ENCODE data around the gene CBFA2T3.

CBFA2T3 gene

DNA sequence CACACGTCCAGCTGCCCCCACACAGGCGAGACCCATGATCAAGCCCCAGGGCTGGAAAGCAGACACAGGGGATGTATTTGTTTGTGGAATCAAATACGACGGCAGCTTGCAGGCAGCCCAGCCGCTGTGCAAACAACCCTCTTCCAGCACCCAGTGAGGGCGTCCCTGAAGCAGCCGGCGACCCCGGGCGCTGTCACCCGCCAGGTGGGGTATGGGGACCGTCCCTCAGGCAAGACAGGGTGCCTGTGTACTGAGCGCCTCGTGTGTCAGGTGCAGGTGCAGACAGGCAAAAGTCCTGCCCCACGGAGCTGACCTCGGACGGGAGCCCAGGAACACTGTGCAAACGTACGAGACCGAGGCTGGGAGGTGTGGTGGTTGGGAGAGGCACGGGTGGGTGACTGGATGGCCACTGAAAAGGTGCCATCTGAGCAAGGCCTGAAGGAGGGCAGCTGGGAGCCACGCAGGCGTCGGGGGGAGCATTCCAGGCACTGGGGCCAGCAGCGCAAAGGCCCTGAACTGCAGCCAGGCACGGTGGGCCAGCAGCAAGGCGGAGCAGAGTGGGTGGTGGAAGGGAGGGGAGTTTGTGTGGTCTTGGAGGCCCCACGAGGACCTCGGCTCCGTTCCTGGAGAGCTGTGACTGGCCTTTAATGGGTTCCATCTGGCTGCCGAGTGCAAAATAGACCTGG is 48.5 kb downstream of the CBFA2T3 start:
- no peak overlapping the region for H3K27ac Mint-ChIP-seq
- H3K4me3 Mint-ChIP-seq = no peak overlapping the region
- DNase-seq = no peak
- H3K27me3 Mint-ChIP-seq = no peaks in the 10 kb centered on the region
- CTCF ChIA-PET = no interaction called here
- no peaks in the 10 kb centered on the region for H3K4me1 Mint-ChIP-seq
- H3K36me3 Mint-ChIP-seq = no peaks in the 10 kb centered on the region
- peaks cover 6% of the 10 kb centered on the region for H3K9me3 Mint-ChIP-seq

DNA sequence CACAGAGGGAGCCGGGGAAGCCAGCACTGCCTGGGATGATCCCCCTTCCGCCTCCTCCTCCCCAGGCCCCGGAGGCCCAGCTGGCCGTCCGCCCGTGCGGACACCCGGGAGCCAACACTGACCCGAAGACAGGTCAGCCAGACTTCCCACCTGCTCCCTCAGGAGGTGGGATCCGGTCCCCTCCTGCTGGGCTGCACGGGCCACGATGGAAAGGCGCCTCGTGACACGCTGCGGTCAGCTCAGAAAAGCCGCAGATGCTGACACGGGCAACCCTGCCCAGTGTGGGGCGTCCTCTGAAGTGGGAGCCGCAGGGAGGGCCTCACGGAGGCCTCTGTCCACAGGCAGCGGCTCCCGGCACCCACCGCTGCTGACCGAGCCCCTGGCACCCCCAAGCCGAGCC is 49.3 kb downstream of the CBFA2T3 start:
- Mint-ChIP-seq H3K9me3 (peaks cover 6% of the 10 kb centered on the region), H3K4me3 (no peak overlapping the region), H3K27me3 (no peaks in the 10 kb centered on the region), H3K27ac (no peak overlapping the region), H3K36me3 (no peaks in the 10 kb centered on the region), H3K4me1 (no peaks in the 10 kb centered on the region)
- DNase-seq = no peak
- CTCF ChIA-PET = no interaction called here

GRCh38 chr16:88927010-88927409 is 50.0 kb downstream of the CBFA2T3 start:
- H3K4me3 Mint-ChIP-seq = no peak overlapping the region
- H3K4me1 Mint-ChIP-seq = no peaks in the 10 kb centered on the region
- H3K9me3 Mint-ChIP-seq = peaks cover 6% of the 10 kb centered on the region
- DNase-seq = no peak
- CTCF ChIA-PET = no interaction called here
- H3K27me3 Mint-ChIP-seq = no peaks in the 10 kb centered on the region
- no peaks in the 10 kb centered on the region for H3K36me3 Mint-ChIP-seq
- H3K27ac Mint-ChIP-seq = no peak overlapping the region

- no peak for DNase-seq
- H3K4me1 Mint-ChIP-seq = peaks cover 4% of the 10 kb centered on the region
- no peaks in the 10 kb centered on the region for H3K36me3 Mint-ChIP-seq
- H3K27me3 Mint-ChIP-seq = no peaks in the 10 kb centered on the region
- CTCF ChIA-PET = no interaction called here
- no peak overlapping the region for H3K4me3 Mint-ChIP-seq
- H3K27ac Mint-ChIP-seq = no peak overlapping the region
- H3K9me3 Mint-ChIP-seq = peaks cover 6% of the 10 kb centered on the region
These were observed 50.5 kb downstream of the CBFA2T3 start for GRCh38 chr16:88926374-88926990.

GRCh38 chr16:88925540-88925887 is 51.5 kb downstream of the CBFA2T3 start:
- no peak for DNase-seq
- Mint-ChIP-seq H3K36me3 (no peaks in the 10 kb centered on the region), H3K9me3 (peaks cover 6% of the 10 kb centered on the region), H3K27me3 (no peaks in the 10 kb centered on the region), H3K4me3 (no peak overlapping the region), H3K4me1 (peaks cover 11% of the 10 kb centered on the region), H3K27ac (no peak overlapping the region)
- CTCF ChIA-PET = no interaction called here

- H3K4me1 Mint-ChIP-seq = peaks cover 13% of the 10 kb centered on the region
- H3K4me3 Mint-ChIP-seq = no peak overlapping the region
- no peaks in the 10 kb centered on the region for H3K27me3 Mint-ChIP-seq
- CTCF ChIA-PET = no interaction called here
- no peak for DNase-seq
- H3K9me3 Mint-ChIP-seq = peaks cover 2% of the 10 kb centered on the region
- no peak overlapping the region for H3K27ac Mint-ChIP-seq
- H3K36me3 Mint-ChIP-seq = no peaks in the 10 kb centered on the region
These were observed 52.0 kb downstream of the CBFA2T3 start for GRCh38 chr16:88924834-88925539.

- Mint-ChIP-seq H3K27ac (no peak overlapping the region), H3K4me3 (no peak overlapping the region), H3K27me3 (no peaks in the 10 kb centered on the region), H3K9me3 (no peaks in the 10 kb centered on the region), H3K4me1 (peaks cover 13% of the 10 kb centered on the region), H3K36me3 (no peaks in the 10 kb centered on the region)
- no peak for DNase-seq
- CTCF ChIA-PET = no interaction called here
These were observed 52.8 kb downstream of the CBFA2T3 start for GRCh38 chr16:88923926-88924833.

DNA sequence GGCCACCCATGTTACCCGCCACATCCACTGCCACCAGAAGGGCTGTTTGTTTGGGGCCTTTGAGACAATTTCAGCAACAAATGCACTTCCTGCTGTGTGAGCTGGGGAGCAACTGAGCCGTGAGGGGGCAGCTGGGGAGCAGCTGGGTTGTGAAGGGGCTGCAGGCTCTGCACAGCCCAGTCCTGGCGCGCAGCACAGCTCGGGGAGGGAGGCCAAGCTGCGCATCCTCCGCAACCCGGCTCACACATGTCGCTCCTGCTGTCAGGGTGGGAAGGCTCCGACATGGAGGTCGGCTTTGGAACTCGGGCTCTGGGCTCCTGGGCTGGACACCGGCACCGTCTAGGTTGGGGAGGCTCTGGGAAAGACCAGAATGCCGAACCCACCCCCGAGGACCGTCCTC is 53.6 kb downstream of the CBFA2T3 start:
- no peak for DNase-seq
- Mint-ChIP-seq H3K9me3 (no peaks in the 10 kb centered on the region), H3K27ac (no peak overlapping the region), H3K36me3 (no peaks in the 10 kb centered on the region), H3K4me1 (peaks cover 13% of the 10 kb centered on the region), H3K4me3 (no peak overlapping the region), H3K27me3 (no peaks in the 10 kb centered on the region)
- CTCF ChIA-PET = no interaction called here

DNA sequence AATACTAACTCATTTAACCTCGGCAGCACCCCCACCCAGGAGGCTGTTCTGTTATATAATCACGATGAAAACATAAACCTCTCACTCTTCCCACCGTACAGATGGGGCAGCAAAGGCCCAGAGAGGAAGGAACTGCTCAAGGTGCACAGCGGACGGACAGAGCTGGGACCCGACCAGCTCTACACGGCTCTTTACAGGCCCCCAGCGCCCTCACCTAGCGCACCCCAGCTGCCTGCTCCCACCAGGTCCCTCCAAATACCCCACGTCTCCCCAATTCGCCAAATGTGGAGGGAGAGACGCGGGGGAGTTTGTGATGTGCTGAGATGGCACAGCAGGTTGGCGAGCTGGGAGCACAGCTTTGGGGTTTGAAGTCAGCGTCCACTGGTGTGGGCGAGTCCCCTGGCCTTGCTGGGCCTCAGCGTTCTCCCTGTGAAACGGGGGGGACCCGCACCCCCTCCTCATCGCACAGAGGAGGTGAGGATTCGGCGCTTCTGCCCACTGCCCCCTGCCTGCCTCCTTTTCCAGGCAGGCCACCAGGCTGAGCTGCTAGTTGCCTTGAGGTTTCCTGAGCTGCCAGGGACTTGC is 54.1 kb downstream of the CBFA2T3 start:
- H3K36me3 Mint-ChIP-seq = no peaks in the 10 kb centered on the region
- no peak for DNase-seq
- H3K9me3 Mint-ChIP-seq = no peaks in the 10 kb centered on the region
- no peak overlapping the region for H3K4me3 Mint-ChIP-seq
- H3K4me1 Mint-ChIP-seq = peaks cover 13% of the 10 kb centered on the region
- CTCF ChIA-PET = no interaction called here
- H3K27me3 Mint-ChIP-seq = no peaks in the 10 kb centered on the region
- no peak overlapping the region for H3K27ac Mint-ChIP-seq

- H3K4me3 Mint-ChIP-seq = no peak overlapping the region
- CTCF ChIA-PET = no interaction called here
- H3K27ac Mint-ChIP-seq = no peak overlapping the region
- H3K36me3 Mint-ChIP-seq = no peaks in the 10 kb centered on the region
- no peaks in the 10 kb centered on the region for H3K9me3 Mint-ChIP-seq
- no peaks in the 10 kb centered on the region for H3K27me3 Mint-ChIP-seq
- H3K4me1 Mint-ChIP-seq = peaks cover 13% of the 10 kb centered on the region
- DNase-seq = no peak
These were observed 54.7 kb downstream of the CBFA2T3 start for GRCh38 chr16:88922114-88922825.

DNA sequence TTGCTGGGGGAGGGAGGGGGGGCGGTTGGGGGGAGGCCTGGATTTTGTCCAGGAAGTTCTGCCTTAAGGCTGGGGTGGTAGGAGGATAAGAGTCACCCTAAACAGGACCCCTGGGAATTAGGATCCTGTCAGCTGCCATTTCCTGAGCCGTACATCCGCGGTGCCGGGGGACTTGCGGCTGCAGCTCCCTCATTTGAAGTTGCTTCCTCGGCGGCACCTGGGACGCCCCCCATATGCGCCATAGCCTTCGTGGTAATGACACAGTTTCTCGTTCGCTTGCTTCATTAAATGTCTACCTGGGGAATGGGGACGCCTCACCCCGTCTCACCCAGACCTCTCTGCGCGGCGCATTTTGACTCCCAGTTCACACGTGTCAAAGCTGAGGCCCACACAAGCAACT is 55.4 kb downstream of the CBFA2T3 start:
- H3K4me1 Mint-ChIP-seq = peaks cover 13% of the 10 kb centered on the region
- no peak for DNase-seq
- no peaks in the 10 kb centered on the region for H3K36me3 Mint-ChIP-seq
- H3K27me3 Mint-ChIP-seq = no peaks in the 10 kb centered on the region
- no peak overlapping the region for H3K4me3 Mint-ChIP-seq
- CTCF ChIA-PET = no interaction called here
- H3K27ac Mint-ChIP-seq = no peak overlapping the region
- H3K9me3 Mint-ChIP-seq = no peaks in the 10 kb centered on the region

DNA sequence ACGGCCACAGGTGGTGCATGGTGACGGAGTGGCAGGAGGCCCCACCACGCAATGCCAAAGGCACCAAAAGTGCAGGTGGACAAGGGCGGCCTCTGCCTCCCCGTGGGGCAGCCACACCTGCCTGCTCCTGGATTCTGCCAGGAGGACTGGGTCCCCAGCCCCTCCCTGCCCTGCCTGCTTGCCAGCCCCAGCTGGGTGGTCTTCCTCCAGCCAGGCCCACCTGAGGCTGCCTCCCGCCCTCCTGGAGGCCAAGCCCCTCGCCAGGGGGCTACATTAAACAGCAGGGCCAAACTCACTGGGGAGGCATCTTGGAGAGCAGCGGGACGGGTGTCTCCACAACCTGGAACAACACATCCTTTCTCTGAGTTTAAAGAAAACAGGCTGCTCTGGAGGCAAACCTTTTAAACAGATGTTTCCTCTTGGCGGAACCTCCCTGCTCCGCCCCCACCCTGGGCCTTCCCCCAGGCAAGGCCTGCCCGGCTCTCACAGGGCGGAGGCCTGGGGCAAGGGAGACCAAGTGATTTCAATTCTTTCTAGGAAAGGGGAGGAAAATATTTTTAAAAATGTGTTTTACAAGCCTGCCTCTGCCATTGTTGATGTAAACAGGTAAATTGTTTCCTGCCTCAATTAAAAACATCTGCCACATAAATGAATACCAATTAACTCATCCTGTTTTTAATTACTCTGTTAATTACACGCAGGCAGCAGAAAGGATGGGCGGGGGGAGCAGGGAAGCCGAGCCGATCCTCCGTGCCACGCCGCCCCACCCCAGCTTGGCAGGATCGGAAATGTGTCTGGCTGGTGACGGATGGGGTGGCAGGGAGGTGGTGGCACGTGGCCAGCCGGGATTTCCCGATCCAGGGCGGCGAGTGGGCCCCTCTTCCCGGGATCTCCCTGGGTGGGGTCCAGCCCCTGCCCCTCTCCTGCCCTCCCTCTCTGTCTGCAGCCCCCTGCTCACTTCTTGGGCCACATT is 56.1 kb downstream of the CBFA2T3 start:
- Mint-ChIP-seq H3K4me3 (no peak overlapping the region), H3K9me3 (peaks cover 4% of the 10 kb centered on the region), H3K27ac (no peak overlapping the region), H3K4me1 (peaks cover 13% of the 10 kb centered on the region), H3K27me3 (no peaks in the 10 kb centered on the region), H3K36me3 (no peaks in the 10 kb centered on the region)
- DNase-seq = peak; percentile 55
- CTCF ChIA-PET = no interaction called here

- CTCF ChIA-PET = no interaction called here
- no peak for DNase-seq
- no peaks in the 10 kb centered on the region for H3K27me3 Mint-ChIP-seq
- peaks cover 7% of the 10 kb centered on the region for H3K9me3 Mint-ChIP-seq
- no peaks in the 10 kb centered on the region for H3K36me3 Mint-ChIP-seq
- peak overlapping the region; percentile 28 for H3K27ac Mint-ChIP-seq
- H3K4me3 Mint-ChIP-seq = no peak overlapping the region
- H3K4me1 Mint-ChIP-seq = peaks cover 13% of the 10 kb centered on the region
These were observed 57.1 kb downstream of the CBFA2T3 start for GRCh38 chr16:88919936-88920335.

Measured in activated naive CD4-positive, alpha-beta T cell treated with anti-CD3 and anti-CD28 coated beads, Interleukin-2, amount 10 ng/mL, durations not matched to agents 7 days and 5 days (primary cell).